GM18873 (cell line): ENCODE measurements around the gene KHSRP.
"Not testable (repeated sequence)": the region's sequence is repeated elsewhere in the genome, so short reads cannot be mapped to it uniquely, and the experiment has no call there.

Experiments
- ATAC-seq: cut with Tn5 transposase; IDR thresholded peaks from one replicate; pipeline ENCODE4 v1.9.1; 2021; ENCODE audit warnings: mild to moderate bottlenecking, moderate library complexity, moderate number of reproducible peaks; ENCODE audit not compliant: unreplicated experiment, low FRiP score

The KHSRP gene

DNA sequence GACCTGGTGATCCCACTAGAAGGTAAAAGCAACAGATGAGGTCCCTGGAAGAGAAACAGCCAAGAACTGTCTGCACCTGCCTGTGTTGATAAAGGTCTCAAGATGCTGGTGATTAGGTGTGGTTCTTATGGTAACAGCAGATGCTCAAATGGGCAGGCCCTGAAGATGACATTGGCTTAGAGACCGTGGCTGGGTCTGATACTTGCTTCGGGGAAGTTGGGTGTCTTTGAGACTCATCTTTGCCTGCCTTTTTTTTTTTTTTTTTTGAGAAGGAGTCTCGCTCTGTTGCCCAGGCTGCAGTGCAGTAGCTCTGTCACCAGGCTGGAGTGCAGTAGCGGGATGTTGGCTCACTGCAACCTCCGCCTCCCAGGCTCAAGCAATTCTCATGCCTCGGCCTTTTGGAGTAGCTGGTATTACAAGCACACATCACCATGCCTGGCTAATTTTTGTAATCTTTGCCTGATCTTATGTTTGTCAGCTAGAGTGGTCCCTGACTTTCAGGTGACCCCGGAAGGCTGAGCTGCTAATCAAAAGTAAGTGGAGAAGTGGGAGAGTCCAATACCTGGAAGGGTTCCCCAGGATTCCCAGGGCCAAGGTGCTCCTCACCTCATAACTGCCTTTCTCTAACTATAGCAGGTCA, 27.1 kb upstream of the KHSRP start:
- ATAC-seq, result no peak

DNA sequence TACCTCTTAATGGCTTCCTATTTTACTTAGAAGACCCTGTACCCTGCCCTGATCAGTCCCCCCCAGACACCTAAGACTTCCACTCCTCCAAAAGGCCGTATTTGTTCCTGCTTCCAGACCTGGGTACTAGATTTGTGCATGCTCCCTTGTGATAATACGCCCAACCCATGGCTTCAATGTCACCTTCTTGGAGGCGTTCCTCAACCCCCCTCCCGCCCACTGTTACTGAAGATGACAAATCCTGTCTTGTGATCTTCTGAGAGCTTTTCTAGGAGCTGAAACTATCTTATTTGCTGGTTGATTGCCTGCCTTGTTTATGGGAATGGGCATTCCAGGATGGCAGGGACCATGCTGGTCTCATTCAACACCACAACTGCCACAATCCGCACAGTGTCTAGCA, 25.6 kb upstream of the KHSRP start:
- no peak for ATAC-seq

DNA sequence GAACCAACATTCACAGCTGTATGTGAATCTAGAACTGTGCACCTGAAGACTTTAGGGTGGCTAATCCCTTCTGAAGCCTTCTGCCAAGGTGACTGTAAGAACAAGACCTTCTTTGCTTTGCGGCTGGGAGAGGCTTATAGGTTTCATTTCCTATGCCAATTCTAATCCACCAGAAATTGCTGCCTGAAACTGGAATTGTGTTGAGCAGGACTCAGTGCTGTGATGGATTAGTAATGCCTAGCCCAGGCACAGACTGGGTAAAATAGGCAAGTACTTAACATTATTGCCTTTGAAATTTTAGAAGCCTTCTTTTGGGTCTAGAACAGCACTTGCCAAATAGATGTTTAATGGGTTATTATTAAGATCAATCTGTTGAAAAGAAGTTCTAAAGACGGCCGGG, 23.4 kb upstream of the KHSRP start:
- no peak for ATAC-seq

DNA sequence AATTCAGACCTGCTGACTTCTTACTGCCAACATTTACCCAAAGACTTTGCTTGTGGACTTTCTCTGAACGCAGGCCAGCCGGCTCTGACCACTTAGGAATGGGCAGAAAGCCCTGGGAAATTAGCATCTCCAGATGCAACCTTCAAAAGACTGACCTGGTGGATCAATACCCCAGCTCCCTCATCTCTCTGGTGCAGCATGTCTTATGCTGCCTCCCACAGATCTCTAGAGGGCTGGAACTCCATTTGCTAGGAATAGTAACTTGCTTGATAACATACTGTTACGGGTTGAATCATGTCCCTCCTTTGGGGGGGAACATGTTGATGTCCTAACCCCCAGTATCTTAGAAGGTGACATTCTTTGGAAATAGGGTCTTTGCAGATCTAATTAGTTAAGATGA, 21.8 kb upstream of the KHSRP start:
- no peak for ATAC-seq

DNA sequence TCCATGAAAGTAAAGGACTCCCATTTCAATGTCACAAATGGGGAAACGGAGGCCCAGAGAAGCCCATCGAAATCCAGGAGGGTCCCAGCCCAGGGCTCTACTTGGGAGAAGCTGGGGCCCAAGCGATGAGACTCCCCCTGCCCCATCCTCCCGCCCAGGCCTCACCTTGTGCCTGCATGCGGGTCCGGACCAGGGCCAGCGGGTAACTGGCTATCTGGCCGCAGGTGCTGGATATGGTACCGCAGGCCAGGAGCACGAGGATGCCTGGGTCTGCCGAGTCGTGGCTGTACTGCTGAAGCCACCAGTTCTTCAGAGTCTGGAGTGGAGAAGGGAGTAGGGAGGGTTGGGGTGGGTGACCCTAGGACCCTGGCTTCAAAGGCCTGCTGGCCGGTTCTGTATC, 19.4 kb upstream of the KHSRP start:
- no peak for ATAC-seq

DNA sequence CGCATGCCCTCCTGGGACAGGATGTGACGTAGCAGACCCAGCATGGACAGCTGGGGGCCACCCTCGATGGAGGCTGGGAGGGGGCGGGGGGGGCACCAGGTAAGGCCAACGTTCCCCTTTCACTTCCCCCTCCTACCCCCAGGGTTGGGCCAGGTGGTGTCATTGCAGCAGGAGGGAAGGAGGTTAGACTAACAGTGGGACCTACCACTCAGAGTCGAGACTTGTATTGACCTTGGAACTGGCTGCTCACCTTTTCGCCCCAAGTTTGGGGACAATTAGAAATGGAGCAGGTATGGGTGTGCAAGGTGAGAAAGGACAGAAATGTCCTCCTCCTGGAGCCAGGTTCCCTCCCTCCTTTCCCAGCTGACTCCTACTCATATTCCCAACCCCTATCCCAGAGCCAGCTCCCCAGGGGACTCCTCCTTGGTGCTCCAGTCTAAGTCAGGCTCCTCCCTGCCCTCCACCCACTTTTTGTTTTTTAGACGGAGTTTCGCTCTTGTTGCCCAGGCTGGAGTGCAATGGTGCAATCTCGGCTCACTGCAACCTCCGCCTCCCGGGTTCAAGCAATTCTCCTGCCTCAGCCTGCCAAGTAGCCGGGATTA, 17.6 kb upstream of the KHSRP start:
- ATAC-seq, result no peak

DNA sequence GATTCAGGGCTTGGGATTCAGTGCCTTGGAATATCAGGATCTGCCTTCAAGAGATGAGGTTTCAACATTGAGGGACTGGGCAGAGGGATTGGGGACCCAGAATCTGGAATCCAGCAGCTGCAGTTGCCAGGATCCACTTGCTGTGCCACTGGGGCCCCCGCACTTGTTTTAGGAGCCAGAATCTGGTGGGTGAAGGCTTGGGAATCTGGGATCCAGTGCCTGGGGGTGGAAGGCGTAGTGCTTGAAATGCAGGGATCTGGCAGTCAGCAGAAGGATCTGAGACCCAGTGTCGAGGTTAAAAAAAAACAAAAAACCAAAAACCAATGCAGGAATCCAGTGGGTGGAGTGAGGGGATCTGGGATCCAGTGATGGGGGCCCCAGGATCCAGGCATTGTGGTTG, 16.3 kb upstream of the KHSRP start:
- ATAC-seq, result no peak

DNA sequence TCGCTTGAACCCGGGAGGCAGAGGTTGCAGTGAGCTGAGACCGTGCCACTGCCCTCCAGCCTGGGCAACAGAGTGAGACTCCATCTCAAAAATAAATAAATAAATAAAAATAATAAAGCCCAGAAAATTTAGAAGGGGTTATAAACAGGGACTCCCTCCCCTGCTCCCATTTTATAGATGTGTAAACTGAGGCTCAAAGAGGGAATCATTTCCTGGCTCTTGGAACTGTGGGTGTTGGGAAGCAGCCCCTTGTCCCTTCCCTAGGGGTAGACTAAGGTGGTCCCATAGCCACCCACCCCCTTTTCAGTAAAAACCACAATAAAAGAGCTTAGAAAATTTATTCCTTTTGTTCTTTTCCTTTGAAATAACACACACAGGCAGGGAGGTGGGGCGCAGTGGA, 15.1 kb upstream of the KHSRP start:
- no peak for ATAC-seq

DNA sequence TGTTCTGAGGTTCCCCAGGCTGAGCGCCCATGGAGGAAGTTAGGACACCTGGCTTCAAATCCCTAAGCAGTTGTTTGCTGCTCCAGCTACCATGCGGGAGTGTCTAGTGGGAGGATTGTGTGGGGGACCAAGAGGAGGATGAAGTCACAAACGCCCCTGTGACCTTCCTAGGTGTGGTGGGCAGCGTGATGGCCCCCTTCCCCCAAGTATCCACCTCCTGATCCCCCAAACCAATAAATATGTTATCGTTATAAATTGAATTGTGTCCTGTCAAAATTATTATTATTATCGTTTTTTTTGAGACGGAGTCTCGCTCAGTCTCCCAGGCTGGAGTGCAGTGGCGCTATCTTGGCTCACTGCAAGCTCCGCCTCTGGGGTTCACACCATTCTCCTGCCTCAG, 9.1 kb upstream of the KHSRP start, which contains the start of gene SLC25A41:
TSS of gene SLC25A41 (minus strand) at position 101 of the 400 bp plus-strand sequence. CDS start at position 31, 70 bp downstream.
- no peak for ATAC-seq

DNA sequence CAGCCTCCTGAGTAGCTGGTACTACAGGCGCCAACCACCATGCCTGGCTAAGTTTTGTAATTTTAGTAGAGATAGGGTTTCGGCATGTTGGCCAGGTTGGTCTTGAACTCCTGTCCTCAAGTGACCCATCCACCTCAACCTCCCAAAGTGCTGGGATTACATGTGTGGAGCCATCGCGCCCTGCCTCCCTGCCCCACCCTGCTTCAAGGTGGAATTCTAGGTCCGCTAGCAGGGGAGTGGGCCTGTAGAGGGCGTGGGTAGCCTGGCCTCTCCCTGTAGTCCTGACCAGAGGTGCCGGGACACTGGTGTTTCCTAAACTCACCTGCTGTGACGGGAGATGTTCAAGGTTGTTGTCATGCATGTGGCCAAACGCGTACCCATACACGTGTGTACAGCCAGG, 8.6 kb upstream of the KHSRP start:
- no peak for ATAC-seq

DNA sequence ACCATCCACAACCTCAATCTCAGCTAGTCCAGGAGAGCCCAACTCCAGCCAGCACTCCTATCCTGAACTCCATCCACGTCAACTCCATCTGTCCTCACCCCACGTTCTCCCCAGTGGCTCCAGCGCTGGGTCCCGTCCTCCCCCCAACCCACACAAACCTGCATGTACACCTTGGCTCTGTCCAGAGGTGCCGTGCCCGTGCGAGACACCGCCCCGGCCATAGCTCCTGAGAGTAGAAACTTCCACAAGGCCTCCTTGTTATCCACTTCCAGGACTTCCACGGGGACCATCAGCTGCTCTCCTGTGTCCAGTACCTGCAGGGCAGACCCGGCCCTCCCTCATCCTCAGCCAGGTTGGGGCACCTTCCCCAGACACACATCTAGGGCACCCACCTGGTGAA, 7.3 kb upstream of the KHSRP start:
- ATAC-seq, result no peak

DNA sequence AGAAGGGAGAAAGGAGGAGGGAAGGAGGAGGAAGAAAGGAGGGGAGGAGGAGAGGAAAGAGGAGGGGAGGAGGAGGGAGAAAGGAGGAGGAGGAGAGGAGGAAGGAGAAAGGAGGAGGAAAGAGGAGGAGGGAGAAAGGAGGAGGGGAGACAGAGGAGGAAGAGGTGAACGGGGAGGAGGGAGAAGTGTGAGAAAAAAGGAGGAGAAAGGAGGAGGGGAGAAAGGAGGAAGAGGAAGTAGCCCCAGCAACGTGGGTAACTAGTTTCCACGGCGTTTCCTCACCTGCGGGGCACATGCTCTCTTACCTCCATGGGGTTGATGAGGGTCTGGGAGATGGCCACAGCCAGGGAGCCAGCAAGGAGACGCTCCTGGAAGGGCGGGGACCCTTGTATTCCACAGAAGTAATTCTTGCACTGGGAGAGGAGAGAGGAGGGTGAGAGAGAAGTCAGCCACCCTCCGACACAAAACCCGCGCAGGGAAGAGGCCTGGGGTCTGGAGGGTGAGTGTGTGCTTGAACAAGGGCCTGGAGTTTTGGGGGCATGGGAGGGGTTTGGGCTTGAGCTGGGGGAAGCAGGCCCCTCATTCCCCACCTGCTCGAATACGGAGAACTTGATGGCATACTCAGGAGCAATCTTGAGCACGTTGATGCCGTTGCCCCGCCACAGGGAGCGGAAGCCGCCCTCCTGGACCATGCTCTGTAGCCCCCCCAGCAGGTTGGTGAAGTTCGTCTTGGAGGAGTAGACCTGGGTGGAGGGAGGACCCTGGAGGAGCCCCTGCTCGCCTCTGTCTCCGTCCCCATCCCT, 5.0 kb upstream of the KHSRP start:
- no peak for ATAC-seq

DNA sequence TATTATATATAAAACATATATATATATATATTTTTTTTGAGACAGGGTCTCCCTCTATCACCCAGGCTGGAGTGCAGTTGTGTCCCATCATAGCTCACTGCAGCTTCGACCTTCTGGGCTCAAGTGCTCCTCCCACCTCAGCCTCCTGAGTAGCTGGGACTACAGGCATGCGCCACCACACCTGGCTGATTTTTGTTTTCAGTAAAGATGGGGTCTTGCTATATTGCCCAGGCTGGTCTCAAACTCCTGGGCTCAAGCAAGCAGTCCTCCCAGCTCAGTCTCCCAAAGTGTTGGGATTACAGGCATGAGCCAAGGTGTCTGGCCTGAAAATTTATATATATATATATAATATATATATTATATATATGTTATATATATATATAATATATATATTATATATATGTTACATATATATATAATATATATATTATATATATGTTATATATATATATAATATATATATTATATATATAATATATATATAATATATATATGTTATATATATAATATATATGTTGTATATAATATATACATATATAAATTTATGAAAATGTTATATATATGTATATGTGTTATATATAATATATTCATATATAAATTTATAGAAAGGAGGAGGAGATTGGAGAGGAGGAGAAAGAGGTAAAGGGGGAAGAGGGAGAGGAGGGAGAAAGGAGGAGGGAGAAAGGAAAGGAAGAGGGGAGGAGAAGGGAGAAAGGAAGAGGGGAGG, 4.2 kb upstream of the KHSRP start:
- ATAC-seq, result not testable (repeated sequence)

DNA sequence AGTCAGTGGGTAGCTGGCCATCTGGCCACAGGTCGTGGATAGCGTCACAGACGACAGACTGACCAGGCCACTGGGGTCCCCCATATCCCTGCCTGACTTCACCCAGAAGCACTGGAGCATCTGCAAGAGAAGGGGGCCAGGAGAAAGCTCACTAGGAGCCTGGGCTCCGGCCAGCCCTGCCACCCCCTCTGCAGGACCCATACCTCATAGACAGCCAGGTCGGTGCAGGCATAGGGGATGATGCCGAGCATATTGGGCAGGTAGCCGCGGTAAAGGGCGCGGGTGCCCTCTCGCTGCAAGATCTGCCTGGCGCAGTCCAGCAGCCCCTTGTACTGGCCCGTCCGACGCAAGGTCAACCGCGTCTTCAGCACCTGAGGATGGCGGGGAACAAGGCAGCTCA, 2.5 kb upstream of the KHSRP start:
- no peak for ATAC-seq

DNA sequence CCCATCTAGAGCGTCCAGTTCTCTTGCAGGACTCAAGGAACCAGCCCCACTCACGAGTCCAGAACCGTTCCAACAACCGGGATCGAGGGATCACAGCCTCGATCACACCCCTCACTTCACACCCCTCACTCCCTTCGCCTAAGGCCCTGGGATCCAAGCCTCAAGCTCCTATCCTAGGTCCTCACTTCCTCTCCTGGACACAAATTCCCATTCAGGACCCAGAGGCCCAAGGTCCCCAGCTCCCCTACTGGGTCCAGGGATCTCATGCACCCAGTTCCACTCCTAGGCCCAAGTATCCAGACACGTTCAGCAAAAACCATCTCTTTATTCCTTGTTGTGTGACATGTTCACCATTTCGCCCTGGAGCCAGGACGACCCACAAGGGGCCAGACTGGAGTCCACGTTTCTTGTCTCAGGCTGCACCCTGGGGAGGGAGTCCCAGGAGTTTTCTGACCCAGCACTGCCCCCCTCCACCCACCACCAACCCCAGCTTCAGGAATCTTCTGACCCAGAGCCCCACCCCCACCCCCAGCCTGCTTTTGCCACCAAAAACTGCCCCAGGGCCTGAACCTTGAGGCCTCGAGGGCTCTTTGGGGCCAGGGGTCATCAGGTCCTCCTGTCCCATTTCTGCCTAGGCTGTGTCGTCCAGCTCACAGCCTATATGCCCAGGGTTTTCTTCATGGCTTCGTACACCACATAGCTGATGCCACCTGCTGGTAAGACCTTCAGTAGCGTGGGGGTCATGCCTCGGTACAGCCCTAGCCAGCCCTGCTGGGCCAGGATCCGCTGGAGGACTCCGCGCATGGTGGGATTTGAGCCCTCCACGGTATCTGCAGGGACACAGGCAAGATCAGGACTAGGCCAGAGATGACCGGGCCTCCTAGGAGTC, 1.4 kb upstream of the KHSRP start:
- ATAC-seq, result no peak

DNA sequence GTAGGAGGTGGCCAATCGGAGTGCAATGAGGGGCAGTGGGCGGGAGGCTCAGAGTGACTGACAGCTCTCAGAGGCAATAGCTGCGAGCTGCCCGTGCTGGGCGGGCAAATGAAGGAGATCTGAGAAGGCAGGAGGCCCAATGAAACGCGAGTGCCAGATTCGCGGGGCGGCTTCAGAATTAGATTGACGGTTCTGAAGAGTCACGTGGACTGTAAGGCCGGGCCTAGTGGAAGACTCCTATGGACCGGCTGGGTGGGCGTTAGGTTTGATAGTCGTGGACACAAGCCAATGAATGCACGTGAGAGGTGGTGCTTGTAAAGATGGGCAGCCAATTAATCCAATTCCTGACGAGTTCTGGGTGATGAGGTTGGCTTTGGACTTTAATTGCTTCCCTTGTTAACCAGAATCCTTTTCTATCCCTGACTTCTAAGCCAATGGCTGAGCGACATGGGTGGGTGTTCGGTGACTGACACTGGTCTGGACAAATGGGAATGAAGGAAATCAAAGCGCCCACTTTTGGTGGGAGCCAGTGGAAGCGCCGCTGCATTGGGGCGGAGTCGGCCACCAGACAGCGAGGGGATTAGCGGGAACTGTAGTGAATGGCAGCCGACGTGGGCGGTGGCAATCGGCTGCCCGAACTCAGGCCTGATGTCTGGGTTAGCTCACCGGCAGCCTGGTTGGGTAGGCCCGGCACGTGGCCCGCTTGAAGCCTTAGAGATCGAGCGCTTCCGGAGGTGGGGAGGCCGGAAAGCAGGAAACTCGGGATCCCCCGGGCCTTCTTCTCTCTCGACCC, 524 bp upstream of the KHSRP start:
- ATAC-seq, result peak; percentile 80

DNA sequence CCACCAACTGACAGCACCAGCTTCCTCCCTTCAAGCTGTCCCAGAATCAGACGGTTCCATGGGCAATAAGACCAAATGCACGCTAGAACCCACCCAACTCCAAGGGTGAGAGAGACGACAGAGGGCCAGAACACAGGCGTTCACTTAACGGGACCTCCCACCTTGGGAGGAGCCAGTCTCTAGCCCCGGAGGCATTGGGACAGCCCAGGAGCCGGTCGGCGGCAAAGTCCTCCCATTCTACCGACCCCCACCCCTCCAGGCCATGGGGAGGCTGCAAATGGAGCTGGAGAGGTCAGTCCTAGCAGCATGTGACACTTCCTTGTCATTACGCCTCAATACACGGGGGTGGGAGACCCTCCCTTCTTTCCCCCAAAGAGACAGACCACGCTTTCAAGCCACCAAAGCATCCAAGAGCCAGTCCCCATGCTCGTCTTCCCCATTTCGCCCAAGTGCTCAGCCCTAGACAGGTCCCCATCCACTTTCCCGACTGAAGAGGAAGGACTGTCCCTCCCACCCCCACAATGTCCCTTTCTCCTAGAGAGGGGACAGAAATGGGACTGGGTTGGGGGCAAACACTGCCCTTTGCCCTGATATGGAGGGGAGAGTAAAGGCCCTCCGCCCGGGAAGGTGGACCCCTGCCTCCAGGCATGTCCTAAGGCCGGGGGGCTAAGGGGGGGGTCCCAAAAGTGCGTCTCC, 964 bp downstream of the KHSRP start:
- ATAC-seq, result no peak

DNA sequence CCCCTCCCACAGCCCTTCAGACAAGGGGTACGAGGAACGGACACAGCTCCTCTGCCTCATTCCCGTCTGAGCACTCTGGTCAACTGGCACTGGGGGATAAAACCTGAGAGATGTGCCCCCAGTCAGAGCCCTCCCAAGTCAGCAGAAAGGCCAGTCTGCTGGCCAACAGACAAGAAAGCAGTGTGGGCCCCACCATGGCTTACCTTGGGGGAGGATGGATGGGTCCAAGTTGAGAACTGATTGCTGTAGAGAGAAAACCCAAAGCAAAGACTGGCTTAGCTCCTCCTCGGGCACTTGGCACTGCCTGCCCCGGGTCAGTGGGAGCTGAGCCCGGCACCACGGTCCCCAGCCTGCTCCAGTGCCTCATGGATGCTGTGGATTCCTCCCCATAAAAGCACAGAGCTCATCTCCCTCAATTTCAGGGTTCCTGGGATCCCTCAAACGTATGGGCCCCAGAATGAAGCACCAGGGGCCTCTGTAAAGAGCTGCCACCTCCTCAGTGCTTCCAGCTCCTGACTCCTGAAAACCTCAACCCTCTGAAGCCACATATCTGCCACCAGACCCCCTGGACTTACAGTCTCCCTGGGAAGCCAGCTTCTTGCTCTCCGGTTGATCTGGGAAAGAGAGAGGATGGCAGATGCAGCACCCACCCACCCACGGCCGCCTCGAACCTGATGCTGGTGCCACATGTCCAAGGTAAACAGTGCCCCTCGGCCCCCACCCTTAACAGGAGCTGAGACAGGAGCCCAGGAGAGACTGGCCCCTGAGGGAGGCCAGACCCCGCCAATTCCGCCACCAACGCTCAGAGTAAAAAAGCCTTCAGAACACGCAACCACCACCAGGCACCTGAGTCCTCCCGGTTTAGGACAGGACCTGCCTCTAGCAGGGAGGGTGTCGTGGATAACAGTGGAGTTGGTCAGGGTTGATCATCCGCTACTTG, 3.3 kb downstream of the KHSRP start:
- ATAC-seq, result no peak
